ENCODE measurements around the gene LSAMP. TPM values are rescaled to one million over a fixed set of nuclear protein-coding genes. Genes with fewer than 3 reads are reported as not detected.

The LSAMP gene
- polyA plus RNA-seq, 3 donors: not detected

DNA sequence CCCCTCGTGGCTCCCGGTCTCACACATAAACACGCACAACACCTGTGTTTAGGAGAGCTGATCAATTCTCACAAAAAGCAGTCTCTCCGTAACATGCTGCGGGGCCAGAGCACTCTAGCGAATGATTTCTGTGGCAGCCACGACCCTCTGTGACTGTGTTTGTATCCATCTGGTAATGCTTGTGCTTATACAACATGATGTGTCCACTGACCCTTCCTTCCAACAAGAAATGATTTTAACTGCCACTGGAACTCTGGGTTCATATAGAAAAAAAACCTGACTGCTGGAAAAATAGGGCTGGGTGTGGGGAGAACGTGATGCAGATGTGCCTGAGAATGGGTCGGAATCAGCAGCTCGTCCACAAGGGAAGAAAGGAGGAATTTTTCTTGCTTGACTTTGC lies 411.8 kb downstream of the LSAMP start:
- DNase-seq: no peak
- Histone ChIP-seq H2AFZ (ENCODE audit: insufficient read depth, low read depth, low read length, poor library complexity, severe bottlenecking) (no peak overlapping the region), H3K36me3 (replicated peaks in 1 of 2; ENCODE audit: control insufficient read depth in 1 of 2, insufficient read depth in 2 of 2, low read length in 2 of 2) (no peaks in the 10 kb centered on the region), H3K79me2 (ENCODE audit: insufficient read depth, low read length) (no peaks in the 10 kb centered on the region), H3K4me1 (ENCODE audit: control insufficient read depth in 1 of 2, insufficient read depth in 2 of 2, low read length in 2 of 2) (peaks cover 9 to 13% of the 10 kb centered on the region in 2 donors), H3K27me3 (ENCODE audit: control insufficient read depth in 2 of 2, insufficient read depth in 2 of 2, low read length in 2 of 2) (peaks cover 0 to 2% of the 10 kb centered on the region in 2 donors), H4K20me1 (ENCODE audit: insufficient read depth, low read length) (no peaks in the 10 kb centered on the region), H3K27ac (ENCODE audit: low read depth in 1 of 2, low read length in 2 of 2) (no peak overlapping the region), H3K4me3 (replicated peaks in 1 of 3; ENCODE audit: low read depth in 2 of 3, low read length in 3 of 3) (no peak overlapping the region), H3K9me3 (replicated peaks in 1 of 2; ENCODE audit: control insufficient read depth in 1 of 2, insufficient read depth in 1 of 2, low read length in 2 of 2) (no peaks in the 10 kb centered on the region), H3K4me2 (replicated peaks; ENCODE audit: extremely low read depth, low read length, poor library complexity, severe bottlenecking) (no peak overlapping the region), H3K9ac (ENCODE audit: insufficient read depth, low read length, poor library complexity, severe bottlenecking) (no peak overlapping the region)
- H3K4me3 Mint-ChIP-seq: no peak overlapping the region
- no peak overlapping the region for H3K27ac Mint-ChIP-seq
- peaks cover 0 to 4% (median 2%) of the 10 kb centered on the region in 3 donors for H3K27me3 Mint-ChIP-seq (ENCODE audit: low read depth in 3 of 3)
- peaks cover 9% of the 10 kb centered on the region for H3K4me1 Mint-ChIP-seq
- H3K36me3 Mint-ChIP-seq: no peaks in the 10 kb centered on the region
- TF ChIP-seq, protein P1, sequence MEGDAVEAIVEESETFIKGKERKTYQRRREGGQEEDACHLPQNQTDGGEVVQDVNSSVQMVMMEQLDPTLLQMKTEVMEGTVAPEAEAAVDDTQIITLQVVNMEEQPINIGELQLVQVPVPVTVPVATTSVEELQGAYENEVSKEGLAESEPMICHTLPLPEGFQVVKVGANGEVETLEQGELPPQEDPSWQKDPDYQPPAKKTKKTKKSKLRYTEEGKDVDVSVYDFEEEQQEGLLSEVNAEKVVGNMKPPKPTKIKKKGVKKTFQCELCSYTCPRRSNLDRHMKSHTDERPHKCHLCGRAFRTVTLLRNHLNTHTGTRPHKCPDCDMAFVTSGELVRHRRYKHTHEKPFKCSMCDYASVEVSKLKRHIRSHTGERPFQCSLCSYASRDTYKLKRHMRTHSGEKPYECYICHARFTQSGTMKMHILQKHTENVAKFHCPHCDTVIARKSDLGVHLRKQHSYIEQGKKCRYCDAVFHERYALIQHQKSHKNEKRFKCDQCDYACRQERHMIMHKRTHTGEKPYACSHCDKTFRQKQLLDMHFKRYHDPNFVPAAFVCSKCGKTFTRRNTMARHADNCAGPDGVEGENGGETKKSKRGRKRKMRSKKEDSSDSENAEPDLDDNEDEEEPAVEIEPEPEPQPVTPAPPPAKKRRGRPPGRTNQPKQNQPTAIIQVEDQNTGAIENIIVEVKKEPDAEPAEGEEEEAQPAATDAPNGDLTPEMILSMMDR (IDR thresholded peaks at IDR 0.05): no peak
- intact Hi-C loops (cut with micrococcal nuclease): no loop called here
- WGBS (ENCODE audit: insufficient coverage): 94% methylated on average over 3 of the region's 10 CpGs
- peaks cover 0 to 5% (median 0%) of the 10 kb centered on the region in 7 donors for H3K9me3 Mint-ChIP-seq

GRCh38 chr3:116032176-116032575 lies 413.1 kb downstream of the LSAMP start:
- Mint-ChIP-seq H3K9me3 (peaks cover 0 to 5% (median 0%) of the 10 kb centered on the region in 7 donors), H3K36me3 (no peaks in the 10 kb centered on the region), H3K4me3 (no peak overlapping the region), H3K27me3 (ENCODE audit: low read depth in 3 of 3) (peaks cover 0 to 4% (median 2%) of the 10 kb centered on the region in 3 donors), H3K4me1 (no peaks in the 10 kb centered on the region), H3K27ac (no peak overlapping the region)
- Histone ChIP-seq H3K4me1 (ENCODE audit: control insufficient read depth in 1 of 2, insufficient read depth in 2 of 2, low read length in 2 of 2) (no peaks in the 10 kb centered on the region), H3K4me3 (replicated peaks in 1 of 3; ENCODE audit: low read depth in 2 of 3, low read length in 3 of 3) (no peak overlapping the region), H3K9ac (ENCODE audit: insufficient read depth, low read length, poor library complexity, severe bottlenecking) (no peak overlapping the region), H3K9me3 (replicated peaks in 1 of 2; ENCODE audit: control insufficient read depth in 1 of 2, insufficient read depth in 1 of 2, low read length in 2 of 2) (no peaks in the 10 kb centered on the region), H4K20me1 (ENCODE audit: insufficient read depth, low read length) (no peaks in the 10 kb centered on the region), H2AFZ (ENCODE audit: insufficient read depth, low read depth, low read length, poor library complexity, severe bottlenecking) (no peak overlapping the region), H3K27ac (ENCODE audit: low read depth in 1 of 2, low read length in 2 of 2) (no peak overlapping the region), H3K4me2 (replicated peaks; ENCODE audit: extremely low read depth, low read length, poor library complexity, severe bottlenecking) (no peak overlapping the region), H3K79me2 (ENCODE audit: insufficient read depth, low read length) (no peaks in the 10 kb centered on the region), H3K36me3 (replicated peaks in 1 of 2; ENCODE audit: control insufficient read depth in 1 of 2, insufficient read depth in 2 of 2, low read length in 2 of 2) (no peaks in the 10 kb centered on the region), H3K27me3 (ENCODE audit: control insufficient read depth in 2 of 2, insufficient read depth in 2 of 2, low read length in 2 of 2) (peaks cover 0 to 2% of the 10 kb centered on the region in 2 donors)
- TF ChIP-seq, protein P1 (IDR thresholded peaks at IDR 0.05): no peak
- WGBS (ENCODE audit: insufficient coverage): no CpG with 5 or more reads among the region's 1 CpG
- intact Hi-C loops (cut with micrococcal nuclease): no loop called here
- no peak for DNase-seq
